GM10266 (cell line): Measurements from ENCODE around the gene UBE2L3.
"Not testable (repeated sequence)": the region's sequence is repeated elsewhere in the genome, so short reads cannot be mapped to it uniquely, and the experiment has no call there.

ENCODE experiments used
- DNase-seq: peaks from one replicate; pipeline ENCODE4 v3.0.0; 2012; ENCODE audit errors: extremely low spot score
- TF ChIP-seq, protein P1 (sequence below): IDR thresholded peaks from 2 replicates; pipeline ENCODE4 v1.5.1; 2012; ENCODE audit warnings: mild to moderate bottlenecking, low read depth; ENCODE audit not compliant: control insufficient read depth, insufficient read depth; ENCODE audit errors: missing control alignments

UBE2L3 gene

DNA sequence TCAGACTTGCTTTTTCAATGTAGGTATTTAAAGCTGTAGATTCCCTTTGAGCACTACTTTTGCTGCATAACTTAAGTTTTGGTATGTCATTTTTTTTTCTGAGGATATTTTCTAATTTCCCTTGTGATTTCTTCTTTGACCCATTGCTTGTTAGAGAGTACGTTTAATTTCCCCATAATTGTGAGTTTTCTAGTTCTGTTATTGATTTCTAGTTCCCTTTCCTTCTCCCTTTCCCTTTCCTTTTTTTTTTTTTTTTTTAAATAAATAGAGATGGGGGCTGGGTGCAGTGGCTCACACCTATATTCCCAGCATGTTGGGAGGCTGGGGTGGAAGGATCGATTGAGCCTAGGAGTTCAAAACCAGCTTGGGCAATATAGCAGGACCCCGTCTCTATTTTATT is 30.8 kb downstream of the UBE2L3 start:
- TF ChIP-seq, protein P1, sequence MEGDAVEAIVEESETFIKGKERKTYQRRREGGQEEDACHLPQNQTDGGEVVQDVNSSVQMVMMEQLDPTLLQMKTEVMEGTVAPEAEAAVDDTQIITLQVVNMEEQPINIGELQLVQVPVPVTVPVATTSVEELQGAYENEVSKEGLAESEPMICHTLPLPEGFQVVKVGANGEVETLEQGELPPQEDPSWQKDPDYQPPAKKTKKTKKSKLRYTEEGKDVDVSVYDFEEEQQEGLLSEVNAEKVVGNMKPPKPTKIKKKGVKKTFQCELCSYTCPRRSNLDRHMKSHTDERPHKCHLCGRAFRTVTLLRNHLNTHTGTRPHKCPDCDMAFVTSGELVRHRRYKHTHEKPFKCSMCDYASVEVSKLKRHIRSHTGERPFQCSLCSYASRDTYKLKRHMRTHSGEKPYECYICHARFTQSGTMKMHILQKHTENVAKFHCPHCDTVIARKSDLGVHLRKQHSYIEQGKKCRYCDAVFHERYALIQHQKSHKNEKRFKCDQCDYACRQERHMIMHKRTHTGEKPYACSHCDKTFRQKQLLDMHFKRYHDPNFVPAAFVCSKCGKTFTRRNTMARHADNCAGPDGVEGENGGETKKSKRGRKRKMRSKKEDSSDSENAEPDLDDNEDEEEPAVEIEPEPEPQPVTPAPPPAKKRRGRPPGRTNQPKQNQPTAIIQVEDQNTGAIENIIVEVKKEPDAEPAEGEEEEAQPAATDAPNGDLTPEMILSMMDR: no peak
- no peak for DNase-seq

DNA sequence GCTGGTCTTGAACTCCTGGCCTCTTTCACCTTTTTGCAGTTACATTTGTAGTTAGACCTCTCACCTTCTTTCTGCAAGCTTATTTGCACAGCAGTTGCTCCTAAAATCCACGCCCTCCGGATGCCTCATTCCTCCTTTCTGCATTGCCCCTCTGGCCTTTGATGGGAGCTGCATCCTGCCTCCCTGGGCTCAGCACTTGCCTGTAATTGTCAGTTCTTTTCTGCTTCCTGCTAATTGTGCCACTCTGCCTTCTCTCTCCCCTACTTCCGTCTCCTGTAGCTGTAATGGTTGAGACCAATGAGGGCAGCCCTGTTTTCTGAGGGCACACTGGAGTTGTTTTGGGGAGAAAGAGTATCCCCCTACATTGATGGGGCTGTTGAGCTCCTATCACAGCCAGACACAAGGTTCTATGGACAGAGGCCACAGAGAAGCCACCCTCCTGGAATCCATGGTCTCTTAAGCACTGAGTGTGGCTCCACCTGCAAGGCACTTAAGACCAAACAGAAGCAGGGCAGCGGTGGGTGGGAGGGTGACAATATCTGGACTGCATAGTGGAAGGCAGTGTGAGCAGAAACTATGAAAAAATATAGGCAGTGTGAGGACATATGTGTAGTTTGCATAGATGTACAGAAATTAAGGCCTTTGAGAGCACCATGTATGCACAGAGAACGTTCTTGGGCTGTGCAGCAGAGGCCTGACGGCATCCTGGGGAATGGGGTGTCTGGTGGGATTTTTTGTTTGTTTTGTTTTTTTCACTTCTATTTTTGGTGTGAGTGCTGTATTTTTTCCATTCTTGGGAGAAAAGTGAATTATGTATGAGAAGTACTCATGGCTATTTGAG is 31.8 kb downstream of the UBE2L3 start:
- TF ChIP-seq, protein P1: no peak
- no peak for DNase-seq

DNA sequence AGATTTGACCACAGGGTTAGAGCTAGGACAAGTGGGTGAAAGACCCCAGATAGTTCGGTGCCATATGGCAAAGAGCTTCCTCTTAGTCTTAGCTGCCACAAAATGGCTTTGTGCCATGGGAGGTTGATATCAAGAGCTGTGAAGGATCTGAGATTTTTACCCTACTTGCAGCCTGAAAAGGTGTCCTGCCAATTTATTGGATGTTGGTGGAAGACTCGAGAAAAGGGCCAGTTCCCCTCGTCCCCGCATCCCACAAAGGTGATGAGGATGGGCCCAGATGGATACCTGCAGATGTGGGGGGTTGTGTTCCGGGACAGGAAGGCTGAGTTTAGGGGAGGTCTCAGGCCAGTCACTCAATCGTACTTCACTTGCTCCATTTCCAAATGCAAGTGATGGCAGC is 35.1 kb downstream of the UBE2L3 start:
- TF ChIP-seq, protein P1: no peak
- DNase-seq: no peak

DNA sequence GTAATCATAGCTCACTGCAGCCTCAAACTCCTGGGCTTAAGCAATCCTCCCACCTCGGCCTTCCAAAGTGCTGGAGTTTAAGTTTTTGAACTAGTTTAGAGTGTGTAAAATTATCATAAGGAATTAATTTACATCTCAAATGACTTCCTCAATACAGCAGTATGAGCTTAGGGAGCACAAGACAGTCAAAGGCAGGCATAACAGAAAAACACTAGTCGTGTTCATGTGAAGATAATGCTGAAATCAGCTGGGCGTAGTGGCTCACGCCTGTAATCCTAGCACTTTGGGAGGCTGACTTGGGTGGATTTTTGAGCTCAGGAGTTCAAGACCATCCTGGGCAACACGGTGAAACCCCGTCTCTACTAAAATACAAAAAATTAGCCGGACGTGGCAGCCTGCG is 36.5 kb downstream of the UBE2L3 start:
- TF ChIP-seq, protein P1: no peak
- no peak for DNase-seq

DNA sequence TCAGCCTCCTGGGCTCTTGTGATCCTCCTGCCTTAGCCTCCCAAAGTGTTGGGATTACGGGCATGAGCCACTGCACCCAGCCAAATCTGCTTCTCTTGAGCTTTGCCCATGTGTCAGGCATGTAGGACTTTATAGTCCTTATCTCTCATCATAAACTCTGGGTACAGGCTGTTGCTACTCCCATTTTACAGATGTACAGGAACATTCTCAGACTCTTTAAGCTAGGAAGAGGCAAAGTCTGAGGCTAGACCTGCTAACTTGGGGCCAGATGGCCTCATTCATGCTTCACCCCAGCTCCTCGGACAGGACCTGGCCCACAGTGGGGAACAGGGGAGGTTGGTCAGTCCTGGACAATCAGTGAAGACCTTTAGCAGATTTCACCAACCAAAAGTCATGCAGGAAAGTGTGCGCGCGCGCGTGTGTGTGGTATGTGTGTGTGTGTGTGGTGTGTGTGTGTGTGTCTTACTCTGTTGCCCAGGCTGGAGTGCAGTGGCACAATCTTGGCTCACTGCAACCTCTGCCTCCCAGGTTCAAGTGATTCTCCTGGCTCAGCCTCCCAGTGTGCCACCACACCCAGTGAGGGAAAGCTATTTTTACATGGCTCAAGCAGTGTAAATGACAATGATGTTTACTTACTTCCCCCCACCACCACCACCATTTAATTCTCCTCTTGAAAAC is 38.5 kb downstream of the UBE2L3 start:
- DNase-seq: no peak
- TF ChIP-seq, protein P1: no peak

DNA sequence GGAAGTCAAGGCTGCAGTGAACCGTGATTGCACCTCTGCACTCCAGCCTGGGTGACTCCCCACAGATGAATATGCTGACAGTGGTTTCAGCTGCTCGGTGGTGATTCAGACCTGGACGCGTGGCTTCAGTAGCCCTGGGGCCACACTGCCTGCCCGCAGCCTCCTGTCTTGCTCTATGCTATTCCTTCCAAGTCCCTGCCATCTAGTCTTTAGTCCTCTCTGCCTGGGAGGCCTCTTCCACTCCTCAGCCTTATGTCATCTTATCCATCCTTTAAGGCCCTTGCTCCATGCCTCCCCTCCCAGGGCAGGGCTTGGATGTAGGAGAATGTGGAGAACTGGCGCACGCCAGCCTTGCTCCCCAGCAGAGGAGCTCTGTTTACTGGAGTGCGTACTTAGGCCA is 39.3 kb downstream of the UBE2L3 start:
- no peak for DNase-seq
- TF ChIP-seq, protein P1: no peak

DNA sequence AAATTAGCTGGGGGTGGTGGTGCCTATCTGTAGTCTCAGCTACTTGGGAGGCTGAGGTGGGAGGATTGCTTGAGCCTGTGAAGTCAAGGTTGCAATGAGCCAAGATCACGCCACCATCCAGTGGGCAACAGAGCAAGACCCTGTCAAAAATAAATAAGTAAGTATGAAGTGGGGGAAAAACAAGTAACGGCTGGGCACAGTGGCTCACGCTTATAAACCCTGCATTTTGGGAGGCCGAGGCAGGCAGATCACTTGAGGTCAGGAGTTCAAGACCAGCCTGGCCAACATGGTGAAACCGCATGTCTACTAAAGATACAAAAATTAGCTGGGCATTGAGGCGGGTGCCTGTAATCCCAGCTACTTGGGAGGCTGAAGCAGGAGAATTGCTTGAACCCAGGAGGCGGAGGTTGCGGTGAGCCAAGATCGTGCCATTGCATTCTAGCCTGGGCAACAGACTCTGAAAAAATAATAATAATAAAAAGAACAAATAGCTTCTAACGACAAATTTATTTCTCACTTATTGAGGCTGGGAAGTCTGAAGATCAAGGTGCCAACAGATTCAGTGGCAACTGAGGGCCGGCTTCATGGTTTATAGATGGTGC is 42.1 kb downstream of the UBE2L3 start:
- not testable (repeated sequence) for DNase-seq
